HFF-Myc (cell line): ENCODE measurements around the gene GAREM1.

Experiments
- DNase-seq: peaks from one replicate; pipeline ENCODE4 v3.0.0-alpha.2; 2011; ENCODE audit warnings: low read depth; ENCODE audit errors: extremely low read depth
- H3K4me3 ChIP-seq: replicated peaks from 2 replicates; pipeline ENCODE4 v1.5.1; 2011; ENCODE audit warnings: low read depth, mild to moderate bottlenecking, control low read depth, low read length
- CTCF ChIP-seq: IDR thresholded peaks from 2 replicates; pipeline ENCODE4 v1.5.1; 2012; ENCODE audit warnings: mild to moderate bottlenecking, low read depth, low read length, control low read depth; ENCODE audit errors: missing control alignments

GAREM1 gene

GRCh38 chr18:32328379-32328778, 142.3 kb downstream of the GAREM1 start:
- DNase-seq = no peak
- TF ChIP-seq CTCF = no peak
- H3K4me3 ChIP-seq = no peak overlapping the region

GRCh38 chr18:32326450-32327308, 144.0 kb downstream of the GAREM1 start:
- no peak overlapping the region for H3K4me3 ChIP-seq
- no peak for DNase-seq
- TF ChIP-seq CTCF = no peak

- no peak overlapping the region for H3K4me3 ChIP-seq
- no peak for DNase-seq
- no peak for TF ChIP-seq CTCF
These were observed 146.5 kb downstream of the GAREM1 start for GRCh38 chr18:32324181-32324580.

- TF ChIP-seq CTCF = no peak
These were observed 148.9 kb downstream of the GAREM1 start for GRCh38 chr18:32321826-32322225.

GRCh38 chr18:32319084-32319483, 151.6 kb downstream of the GAREM1 start:
- no peak overlapping the region for H3K4me3 ChIP-seq
- no peak for TF ChIP-seq CTCF
- no peak for DNase-seq

More at GRCh38 chr18:32321826-32322225, 148.9 kb downstream of the GAREM1 start:
- no peak for DNase-seq
- no peak overlapping the region for H3K4me3 ChIP-seq

GRCh38 chr18:32318581-32318980, 152.1 kb downstream of the GAREM1 start:
- H3K4me3 ChIP-seq = no peak overlapping the region
- no peak for DNase-seq
- no peak for TF ChIP-seq CTCF

GRCh38 chr18:32317651-32318050, 153.0 kb downstream of the GAREM1 start:
- H3K4me3 ChIP-seq = no peak overlapping the region
- no peak for DNase-seq
- TF ChIP-seq CTCF = no peak
